ENCODE data around the gene SGMS1. TPM values are rescaled to one million over a fixed set of nuclear protein-coding genes. Genes with fewer than 3 reads are reported as not detected.
"Not testable (repeated sequence)": the region's sequence is repeated elsewhere in the genome, so short reads cannot be mapped to it uniquely, and the experiment has no call there.

Gene SGMS1
- total RNA-seq, 1 donor from 2014 or later, result 50.8 TPM

DNA sequence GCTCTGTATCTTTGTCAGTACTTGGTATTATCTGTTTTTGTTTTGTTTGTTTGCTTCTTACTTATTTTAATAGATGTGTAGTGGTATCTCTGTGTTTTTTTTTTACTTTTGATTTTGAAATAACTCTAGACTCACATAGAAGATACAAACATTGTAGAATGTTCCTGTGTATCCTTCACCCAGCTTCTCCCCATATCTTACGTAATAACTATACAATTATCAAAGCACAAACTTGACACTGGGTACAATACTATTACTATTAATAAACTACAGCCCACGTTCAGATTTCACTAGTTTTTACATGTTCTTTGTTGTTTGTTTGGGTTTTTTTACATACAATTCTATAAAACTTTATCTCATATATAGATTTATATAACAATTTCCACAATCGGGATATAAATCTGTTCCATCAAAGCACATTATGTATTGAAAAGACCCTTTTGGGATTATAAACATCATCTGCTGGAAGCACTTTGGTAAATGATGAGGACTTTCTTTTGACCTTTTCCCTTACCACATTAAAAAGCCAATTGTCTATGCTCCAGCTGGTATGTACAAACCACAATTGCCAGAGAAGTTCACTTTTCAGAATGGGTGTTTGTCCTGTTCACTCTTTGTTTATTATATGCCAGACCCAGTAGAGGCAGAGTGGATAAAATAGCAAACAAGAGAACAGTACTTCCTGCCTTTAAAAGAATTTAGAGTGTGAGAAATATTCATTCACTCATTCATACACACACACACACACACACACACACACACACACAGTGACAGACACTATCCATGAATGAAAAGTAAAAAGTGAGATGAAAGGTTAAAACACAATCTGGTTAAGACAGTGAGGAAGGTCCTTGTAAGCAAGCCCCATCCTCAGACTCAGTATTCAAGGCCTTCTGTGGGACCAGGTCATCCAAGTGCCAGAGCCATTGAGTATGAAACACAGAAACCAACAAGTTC lies 113.0 kb downstream of the SGMS1 start:
- DNase-seq (ENCODE audit: low read depth in 2 of 2), result peak in 1 of 2 donors; percentile 7

DNA sequence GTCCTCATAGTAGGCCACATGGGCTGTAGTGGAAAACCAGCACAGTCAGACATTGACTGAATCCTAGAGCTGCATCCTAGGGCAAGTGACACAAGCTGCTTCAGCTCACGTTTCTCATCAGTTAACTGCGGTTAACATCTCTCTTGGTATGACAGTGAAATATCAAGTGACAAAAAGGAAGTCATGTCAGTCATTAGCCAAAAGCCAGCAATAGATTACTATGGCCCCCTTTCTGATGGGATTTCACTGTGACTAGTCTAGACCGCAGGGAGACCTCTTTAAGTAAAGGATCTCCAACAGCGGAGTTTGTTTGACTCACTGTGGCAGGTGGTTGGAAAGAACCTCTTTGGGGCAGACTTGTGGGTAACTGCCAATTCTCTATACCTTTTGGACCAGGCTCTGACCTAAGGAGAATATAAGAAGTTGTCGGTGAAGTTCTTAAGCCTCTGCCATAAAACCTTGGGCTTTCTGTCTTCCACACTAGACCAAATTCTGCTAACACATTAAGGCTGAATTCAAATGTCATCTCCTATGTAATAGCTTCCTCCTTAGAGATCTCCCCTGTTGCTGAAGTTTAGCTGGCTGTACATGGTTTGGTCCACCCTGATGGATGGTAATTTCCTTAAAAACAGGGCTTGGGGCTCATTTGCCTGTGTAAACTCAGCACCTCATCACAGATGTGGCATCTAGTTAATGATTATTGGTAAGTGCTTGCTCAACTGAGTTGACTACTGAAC lies 115.3 kb downstream of the SGMS1 start:
- no peak for DNase-seq (ENCODE audit: low read depth in 2 of 2)

DNA sequence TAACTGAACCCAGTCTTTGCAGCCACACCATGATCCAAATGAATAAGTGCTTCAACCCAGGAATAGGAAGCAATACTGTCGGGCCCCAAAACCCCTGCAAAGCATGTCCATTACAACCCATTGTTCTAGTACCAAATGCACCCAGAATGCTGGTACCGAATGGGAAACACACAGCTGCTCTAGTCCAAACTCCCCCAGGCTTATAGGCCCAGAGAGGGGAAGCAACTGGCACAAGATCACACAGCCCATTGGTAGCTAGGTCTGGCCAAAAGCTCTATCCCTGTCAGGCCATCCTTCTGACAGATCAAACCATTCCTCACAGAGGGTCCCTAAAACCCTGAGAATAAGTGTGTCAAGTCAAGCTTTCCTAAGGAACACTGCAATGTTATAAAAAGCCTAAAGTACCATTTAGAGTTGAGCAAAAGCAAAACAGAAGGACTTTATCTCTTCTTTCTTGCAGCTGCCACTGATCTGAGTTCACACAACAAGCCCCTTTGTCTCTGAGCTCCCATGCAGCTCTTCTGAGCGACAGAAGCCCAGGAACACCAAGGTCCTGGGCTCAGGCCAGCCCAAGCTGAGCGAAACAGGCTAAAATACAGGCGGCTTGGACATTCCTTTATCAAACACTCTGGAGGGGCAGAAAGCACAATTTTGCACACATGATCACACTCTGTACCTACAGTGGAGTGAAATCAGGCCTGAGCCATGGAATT lies 116.7 kb downstream of the SGMS1 start:
- no peak for DNase-seq (ENCODE audit: low read depth in 2 of 2)

DNA sequence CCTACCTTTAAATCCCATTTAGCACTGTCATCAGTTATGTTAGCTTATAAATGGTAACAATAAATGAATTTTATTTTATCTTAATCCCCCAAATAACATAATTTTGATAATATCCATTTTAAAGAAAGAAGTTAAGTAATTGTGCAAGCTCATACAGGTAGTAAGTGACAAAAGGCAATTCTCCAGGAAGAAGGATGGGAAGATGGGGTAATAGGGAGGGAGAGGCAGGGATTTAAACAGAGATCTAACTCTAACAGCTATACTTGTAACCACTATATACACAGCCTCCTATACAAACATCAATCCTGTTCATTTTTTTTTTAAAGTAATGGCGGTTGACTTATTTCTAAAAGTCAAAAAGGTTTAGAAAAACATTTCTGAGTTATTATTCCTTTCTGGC lies 119.4 kb downstream of the SGMS1 start:
- DNase-seq (ENCODE audit: low read depth in 2 of 2), result no peak

DNA sequence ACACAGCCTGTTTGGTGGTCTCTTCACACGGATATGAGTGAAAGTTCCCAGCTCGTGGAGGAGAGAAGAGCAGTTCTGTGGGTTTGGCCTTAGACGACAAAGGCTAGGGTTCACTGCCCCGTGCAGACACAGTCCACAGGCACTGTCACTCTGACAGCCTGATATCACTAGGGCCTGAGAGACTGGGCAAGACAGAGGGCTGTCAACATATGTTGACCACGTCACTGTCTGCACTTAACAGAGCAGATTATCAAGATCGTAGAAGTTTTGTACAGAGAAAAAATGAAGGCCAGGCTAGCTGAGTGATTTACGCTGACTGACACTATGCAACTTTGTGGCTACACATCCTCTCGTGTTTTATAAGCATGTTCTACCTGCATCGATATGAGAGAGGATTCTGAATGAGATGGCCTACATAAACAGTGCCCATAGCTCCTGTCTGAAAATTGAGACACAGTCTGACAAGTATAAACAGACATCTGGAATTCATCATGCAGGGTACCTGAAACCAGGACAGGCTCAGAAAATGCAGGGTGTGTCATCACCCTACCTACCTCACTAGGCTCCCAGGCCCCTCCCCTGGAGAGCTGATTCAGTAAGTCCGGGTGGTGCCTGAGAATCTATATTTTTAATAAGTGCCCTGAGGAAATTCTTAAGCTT lies 120.0 kb downstream of the SGMS1 start:
- no peak for DNase-seq (ENCODE audit: low read depth in 2 of 2)

DNA sequence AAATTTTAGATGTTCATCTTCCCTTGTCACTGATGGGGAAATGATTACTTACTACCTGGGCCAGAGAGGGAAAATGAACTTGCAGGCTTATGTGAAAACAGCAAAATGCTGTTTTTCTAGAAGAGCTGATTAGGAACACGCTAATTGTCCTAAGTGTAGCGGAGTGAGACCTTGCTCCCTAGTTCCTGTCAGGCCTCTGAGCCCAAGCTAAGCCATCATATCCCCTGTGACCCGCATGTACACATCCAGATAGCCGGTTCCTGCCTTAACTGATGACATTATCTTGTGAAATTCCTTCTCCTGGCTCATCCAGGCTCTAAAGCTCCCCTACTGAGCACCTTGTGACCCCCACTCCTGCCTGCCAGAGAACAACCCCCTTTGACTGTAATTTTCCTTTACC lies 120.6 kb downstream of the SGMS1 start:
- DNase-seq (ENCODE audit: low read depth in 2 of 2), result not testable (repeated sequence)

DNA sequence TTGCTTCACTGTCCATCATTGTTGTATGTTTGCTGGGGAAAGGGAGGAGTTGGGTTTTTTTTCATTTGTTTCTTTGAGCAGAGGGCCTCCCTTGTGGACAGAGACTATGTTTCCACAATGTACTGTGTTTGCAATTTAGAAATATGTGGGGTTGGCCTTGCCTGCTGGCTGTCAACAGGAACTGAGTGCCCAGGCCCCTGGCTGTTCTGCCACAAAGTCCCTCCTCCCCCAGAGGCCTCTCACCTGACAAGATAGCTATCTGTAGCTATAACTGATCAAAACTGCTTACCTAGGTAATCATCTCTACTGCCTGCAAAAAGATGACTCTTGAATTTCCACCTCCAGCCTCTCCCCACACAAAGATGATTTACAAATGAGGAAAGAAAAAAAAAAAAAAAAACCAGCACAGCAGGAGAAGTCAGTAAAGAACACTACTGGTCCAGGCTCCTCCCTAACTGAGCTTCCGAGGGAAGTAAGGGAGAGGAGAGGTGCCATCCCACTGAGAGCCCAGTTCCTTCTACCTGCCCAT lies 121.8 kb downstream of the SGMS1 start:
- DNase-seq (ENCODE audit: low read depth in 2 of 2), result no peak

DNA sequence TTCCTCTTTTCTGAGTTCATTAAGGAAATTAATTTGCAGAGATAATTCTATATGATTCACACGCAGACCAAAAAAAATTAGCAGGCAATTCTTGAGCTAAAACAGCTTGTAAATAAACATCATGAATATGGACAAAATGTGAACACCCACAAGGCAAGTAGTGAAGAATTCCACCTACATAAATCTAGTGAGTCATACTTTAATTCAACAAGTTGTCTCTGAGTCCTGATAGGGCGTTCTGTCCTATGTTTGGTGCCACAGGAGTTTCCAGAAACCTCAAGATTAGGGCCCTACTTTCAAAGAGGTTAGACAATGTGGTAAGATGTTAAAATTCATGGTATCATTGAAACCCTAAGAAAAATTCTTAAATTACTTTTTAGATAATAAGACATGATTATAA lies 122.3 kb downstream of the SGMS1 start:
- no peak for DNase-seq (ENCODE audit: low read depth in 2 of 2)

DNA sequence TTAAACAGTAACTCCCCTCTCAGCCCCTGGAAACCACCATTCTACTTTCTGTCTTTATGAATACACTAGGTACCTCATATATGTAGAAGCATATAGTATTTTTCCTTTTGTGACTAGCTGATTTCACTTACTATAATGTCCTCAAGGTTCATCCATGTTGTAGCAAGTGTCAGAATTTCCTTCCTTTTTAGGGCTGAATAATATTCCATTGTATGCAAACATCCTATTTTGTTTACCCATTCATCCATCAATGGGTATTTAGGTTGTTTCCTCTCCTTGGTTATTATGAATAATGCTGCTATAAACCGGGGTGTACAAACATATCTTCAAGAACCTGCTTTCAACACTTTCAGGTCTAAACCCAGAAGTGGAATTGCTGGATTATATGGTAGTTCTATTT lies 125.3 kb downstream of the SGMS1 start:
- DNase-seq (ENCODE audit: low read depth in 2 of 2), result no peak

DNA sequence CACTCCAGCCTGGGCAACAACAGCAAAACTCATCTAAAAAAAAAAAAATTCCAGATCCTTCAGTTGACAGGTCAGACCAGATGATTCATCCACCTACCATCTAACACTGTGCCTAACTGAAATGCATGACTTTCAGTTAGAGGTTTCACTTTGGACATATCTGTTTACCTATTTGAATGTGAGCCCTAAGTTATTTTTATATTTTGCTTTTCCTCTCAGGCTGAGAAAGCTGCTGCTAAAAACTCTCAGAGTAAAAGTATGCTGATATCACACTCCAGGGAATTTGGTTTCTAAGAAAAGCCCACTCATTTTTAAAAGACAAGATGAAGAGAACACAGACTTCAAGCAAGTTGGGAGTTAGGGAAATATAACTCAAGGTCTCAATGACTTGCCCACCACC lies 126.0 kb downstream of the SGMS1 start:
- peak in 1 of 2 donors; percentile 5 for DNase-seq (ENCODE audit: low read depth in 2 of 2)

DNA sequence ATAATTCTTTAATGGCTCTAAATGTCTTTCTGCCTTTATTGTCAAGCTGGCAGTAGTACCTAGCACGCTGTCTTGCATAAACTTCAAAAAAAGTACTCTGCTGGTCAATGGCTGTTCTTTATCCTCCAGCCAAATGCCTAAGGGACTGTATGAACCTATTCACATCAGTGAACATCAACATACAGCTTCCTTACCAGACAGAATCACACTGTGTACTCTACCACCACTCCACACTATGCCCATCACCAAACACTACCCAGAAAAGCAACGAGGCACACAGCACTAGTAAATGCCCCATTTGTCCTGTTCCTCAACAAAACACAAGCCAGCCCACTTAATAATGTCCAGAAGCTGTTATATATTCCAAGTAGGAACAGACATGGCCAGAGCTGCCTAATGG lies 127.5 kb downstream of the SGMS1 start:
- no peak for DNase-seq (ENCODE audit: low read depth in 2 of 2)

DNA sequence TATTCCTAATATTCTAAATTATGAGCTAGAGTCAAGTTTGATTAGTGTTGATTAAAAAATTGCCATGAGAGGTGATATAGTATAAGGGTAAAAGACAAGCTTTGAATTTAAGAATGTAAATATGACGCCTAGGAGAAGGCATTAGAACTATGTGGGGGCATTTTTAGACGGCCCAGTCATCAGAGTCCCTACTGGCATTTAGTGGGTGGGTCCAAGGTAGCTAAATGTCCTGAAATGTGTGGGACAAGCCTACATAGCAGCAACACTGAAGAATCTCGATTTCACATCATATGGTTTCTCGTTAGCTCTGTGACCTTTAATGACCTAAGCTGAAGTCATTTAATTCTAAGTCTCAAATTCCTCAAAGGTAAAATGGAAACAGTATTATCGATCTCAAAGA lies 133.5 kb downstream of the SGMS1 start:
- no peak for DNase-seq (ENCODE audit: low read depth in 2 of 2)

DNA sequence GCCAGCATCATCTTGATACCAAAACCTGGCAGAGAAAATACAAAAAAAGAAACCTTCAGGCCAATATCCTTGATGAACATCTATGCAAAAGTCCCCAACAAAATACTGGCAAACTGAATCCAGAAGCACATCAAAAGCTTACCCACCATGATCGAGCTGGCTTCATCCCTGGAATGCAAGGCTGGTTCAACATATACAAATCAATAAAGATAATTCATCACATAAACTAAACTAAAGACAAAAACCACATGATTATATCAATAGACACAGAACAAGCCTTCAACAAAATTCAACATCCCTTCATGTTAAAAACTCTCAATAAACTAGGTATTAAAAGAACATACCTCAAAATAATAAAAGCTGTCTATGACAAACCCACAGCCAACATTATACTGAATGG lies 139.2 kb downstream of the SGMS1 start:
- not testable (repeated sequence) for DNase-seq (ENCODE audit: low read depth in 2 of 2)

DNA sequence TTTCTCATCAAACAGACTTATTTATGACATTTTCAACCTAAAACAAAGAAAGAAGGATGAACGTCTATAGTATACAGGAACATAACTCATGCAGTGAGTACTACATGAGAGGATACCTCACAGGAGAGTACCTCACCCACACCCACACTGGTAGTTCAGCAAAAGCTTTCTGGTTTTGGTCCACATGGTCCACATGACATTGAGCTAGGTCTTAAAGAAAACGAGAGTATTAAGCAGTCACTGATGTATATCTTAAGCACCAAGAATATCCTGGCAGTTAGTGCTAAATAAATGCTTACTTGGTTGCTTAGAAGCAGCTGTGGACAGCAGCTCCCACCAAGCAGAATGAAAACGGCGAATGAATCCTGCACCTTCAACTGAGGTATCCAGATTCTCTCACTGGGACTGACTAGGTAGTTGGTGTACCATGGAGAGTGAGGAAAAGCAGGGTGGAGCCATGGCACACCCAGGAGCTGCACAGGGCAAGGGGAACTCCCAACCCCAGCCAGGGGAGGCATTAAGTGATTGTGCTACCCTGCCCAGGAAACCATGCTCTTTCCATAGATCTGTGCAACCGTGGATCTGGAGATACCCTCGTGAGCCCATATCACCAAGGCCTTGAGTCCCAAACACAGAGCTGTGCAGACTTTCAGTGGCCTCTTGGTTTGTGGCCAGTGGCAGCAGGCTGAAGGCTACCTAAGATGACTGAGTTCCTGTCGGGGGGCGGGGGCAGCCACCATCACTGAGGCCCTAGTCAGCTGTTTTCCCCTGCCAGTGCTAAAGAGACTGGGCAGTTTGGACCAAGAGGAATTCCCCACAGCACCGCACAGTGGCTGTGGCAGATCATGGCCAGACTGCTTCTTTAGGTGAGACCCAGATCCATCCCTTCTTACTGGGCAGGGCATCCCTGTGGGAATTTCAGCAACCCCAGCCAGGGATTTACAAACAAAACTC lies 143.4 kb downstream of the SGMS1 start:
- no peak for DNase-seq (ENCODE audit: low read depth in 2 of 2)

DNA sequence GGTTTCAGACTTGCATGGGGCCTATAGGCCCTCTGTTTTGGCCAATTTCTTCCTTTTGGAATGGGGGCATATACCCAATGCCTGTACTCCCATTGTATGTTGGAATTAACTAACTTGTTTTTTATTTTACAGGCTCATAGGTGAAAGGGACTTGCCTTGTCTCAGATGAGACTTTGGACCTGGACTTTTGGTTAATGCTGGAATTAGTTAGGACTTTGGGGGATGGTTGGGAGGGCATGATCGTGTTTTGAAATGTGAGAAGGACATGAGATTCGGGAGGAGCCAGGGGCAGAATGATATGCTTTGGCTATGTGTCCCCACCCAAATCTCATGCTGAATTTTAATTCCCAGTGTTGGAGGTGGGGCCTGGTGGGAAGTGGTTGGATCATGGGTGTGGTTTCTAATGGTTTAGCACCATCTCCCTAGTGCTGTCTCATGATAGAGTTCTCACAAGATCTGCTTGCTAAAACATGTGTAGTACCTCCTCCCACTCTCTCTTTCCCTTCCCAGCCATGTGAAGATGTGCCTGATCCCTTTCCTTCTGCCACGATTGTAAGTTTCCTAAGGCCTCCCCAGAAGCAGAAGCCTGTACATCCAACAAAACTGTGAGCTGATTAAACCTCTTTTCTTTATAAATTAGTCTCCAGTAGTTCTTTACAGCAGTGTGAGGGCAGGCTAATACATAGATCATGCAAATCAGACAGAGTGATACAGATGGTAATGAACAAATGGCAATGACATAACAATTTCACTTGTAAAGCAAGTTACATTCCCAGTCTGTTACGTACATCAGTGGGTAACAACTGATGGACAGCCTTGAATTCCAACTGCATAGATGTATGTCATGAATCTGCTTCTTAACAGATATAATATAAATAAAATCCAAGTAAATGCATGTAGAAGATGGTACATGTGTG lies 146.2 kb downstream of the SGMS1 start:
- DNase-seq (ENCODE audit: low read depth in 2 of 2), result no peak

DNA sequence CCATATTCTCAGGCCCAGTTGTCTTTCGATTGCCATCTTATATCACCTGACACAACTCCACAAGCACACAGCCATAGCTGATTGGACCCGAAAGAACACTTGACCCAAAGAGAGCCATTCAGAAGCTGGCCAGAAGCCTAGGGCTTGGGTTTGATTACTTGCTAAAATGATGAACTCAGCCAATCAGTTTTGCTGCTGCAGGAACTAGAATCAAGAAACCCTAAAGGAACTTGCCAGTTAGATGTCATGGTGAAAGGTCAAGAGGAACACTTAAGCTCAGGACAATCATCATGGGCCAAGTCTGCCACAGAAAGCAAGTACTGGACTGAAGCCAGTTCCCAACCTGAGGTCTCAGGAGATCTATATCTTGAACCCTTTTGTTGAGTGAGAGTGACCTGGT lies 150.0 kb downstream of the SGMS1 start:
- no peak for DNase-seq (ENCODE audit: low read depth in 2 of 2)

DNA sequence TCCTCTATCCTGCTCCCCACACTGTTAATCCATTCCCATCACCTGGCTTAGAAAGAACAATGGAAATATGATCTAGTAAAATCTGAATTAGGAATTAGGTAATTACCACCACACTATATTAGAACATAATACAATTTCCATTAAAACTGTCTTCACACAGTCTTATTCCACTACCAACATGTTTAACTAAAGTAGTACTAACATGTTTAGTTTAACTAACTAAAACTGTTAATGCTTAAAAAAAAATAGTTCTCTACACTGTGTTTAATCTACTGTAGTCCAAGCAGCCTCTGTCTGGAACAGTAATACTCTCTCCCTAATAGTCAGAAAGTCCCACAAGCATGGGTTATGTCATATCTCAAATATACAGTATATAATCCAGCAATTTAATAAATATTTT lies 150.8 kb downstream of the SGMS1 start:
- DNase-seq (ENCODE audit: low read depth in 2 of 2), result no peak

DNA sequence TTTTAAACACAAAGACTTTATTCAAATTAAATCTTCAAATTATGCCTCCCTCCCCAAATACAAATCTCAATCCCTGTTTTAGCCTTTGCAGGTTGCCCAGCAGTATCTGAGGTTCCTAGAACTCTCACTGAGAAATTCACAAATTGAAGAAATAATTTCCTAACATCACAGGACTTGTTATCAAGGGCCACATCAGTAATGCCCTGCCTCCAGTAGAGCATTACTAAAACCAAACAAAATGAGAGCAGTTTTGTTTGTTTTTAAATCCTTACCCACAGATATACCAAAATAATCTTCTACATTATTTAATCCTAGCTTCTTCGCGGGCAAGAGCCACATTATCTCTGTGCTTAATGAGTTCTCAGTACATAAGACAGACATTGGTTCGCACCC lies 152.2 kb downstream of the SGMS1 start:
- no peak for DNase-seq (ENCODE audit: low read depth in 2 of 2)
